Fibroblast of skin of left biceps (primary cell): ENCODE measurements around the gene BTN3A1.
"Not testable (repeated sequence)": the region's sequence is repeated elsewhere in the genome, so short reads cannot be mapped to it uniquely, and the experiment has no call there.

ENCODE experiments used
- DNase-seq, 2 experiments: peaks; one replicate each; pipeline ENCODE4 v3.0.0-alpha.2; 2013; ENCODE audit warnings: low read depth in 2 of 2

BTN3A1 gene

GRCh38 chr6:26401987-26402658, at the start of gene BTN3A1:
TSS of gene BTN3A1 (plus strand) at chr6:26402275. CDS start at chr6:26405564, 3,289 bp downstream.
- peak; percentile 33 to 38 for DNase-seq

DNA sequence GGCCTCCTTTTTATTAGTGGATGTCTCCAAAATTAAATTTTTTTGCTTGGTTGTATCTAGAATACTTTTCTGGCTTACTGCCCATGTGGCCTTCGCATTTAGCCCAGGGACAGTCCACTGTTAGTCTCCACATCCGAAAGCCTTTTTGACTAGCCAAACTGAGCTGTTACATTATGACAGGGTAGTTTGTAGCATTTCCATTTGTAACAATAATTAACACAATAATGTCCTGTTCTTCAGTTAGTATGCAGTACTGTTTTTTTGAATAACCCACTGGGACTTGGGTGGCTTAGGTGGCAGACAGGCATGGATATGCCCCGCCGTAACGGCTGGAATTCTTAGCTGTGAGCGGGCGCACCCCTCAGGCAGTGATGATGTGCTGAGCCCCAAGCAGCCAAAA, 49.8 kb upstream of the BTN3A1 start:
- DNase-seq = no peak

DNA sequence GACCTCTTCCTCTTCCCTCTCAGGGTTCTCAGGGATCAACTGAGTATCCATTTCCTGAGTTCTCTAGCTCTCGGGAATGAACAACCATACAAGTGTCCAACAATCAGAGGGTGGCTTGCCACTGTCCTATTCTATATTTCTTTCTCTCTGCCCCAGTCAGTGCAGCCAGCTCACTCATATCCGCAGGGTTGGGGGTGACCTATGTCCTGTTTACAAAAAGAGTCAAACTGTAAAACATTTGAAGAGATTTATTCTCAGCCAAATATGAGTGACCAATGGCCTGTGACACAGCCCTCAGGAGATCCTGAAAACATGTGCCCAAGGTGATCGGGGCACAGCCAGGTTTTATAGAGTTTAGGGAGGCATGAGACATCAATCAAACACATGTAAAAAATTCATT, 47.9 kb upstream of the BTN3A1 start:
- DNase-seq = no peak

DNA sequence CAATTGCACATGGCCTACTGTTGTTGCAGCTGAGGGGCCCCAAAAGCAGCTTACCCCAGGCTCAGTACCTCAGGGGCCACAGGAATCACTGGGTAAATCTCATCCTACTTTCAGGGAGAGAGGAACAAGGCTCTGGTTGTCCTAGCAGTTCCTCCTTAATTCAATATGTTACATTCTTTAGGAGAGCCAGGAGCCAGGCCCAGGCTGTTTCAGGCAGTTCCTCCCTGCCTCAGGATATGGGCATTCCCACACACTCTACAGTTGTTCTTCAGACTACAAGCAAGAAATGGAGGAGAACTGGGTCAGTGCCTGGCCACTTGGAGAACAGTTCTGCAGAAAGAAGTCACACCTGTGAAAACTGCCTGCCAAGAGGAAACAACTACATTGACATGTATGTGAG, 46.7 kb upstream of the BTN3A1 start:
- no peak for DNase-seq

DNA sequence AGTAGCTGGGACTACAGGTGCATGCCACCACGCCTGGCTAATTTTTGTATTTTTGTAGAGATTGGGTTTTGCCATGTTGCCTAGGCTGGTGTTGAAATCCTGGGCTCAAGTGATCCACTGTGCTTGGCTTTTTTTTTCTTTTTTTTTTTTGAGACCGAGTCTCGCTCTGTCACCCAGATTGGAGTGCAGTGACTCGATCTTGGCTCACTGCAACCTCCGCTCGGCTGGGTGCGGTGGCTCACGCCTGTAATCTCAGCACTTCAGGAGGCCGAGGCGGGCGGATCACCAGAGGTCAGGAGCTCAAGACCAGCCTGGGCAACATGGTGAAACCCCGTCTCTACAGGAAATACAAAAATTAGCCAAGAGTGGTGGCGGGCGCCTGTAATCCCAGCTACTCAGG, 44.5 kb upstream of the BTN3A1 start:
- DNase-seq = not testable (repeated sequence)

DNA sequence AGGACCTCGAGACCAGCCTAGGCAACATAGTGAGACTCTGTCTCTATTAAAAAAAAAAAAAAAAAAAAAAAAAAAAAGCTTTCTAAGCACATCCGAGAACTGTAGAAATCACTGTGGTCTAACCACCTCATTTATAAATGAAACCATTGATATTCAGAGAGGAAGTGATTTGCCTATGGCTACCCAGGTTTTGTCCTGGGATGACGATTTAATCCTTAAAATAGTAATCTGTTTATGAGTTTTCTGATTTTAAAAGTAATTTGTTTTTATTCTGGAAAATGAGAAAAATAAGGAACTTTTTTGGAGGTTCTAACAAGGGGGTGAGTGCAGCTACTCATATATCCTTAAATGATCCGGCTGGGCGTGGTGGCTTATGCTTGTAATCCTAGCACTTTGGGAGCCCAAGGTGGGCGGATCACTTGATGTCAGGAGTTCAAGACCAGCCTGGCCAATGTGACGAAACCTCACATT, 43.5 kb upstream of the BTN3A1 start:
- no peak for DNase-seq

- no peak for DNase-seq
Observed at GRCh38 chr6:26359765-26360164, 42.3 kb upstream of the BTN3A1 start.

DNA sequence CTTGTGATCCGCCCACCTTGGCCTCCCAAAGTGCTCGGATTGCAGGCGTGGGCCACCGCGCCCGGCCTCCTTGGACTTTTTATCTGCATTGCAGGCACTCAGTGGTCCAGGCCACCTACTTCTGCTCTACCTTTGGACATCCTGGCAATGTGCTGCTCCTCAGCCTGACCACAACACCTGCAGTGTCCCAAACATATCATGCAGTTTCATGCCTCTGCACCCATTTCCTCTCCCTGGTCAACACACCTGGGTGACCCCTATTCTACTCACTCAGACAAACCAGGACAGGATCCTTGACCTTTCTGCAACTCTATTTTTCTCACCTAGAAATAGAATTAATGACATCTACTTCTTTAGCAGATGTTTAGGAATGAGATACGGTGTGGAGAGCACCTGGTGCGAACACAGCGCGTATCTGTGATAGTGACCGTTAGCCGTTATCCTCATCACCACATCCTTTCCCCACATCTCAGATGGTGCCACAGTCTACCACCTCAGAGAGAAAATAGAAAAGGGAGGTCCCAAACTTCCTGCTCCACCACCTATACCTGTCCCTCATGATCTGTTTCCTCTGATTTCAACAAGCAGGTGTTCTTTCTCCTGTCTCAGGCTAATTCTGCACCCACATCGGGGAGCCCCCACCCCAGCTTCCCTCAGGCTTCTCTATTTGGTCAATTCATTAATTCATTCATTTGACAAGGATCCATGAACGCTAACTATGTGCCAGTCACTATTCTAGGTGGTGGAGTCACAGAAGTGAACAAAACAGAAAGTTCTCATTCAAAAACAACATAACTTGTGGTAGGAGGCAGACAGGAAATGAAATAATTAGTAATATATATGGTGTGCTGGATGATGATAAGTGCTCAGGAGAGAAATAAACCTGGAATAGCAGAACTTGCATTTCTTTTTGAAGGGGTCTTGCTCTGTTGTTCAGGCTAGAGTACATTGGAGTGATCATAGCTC, 41.3 kb upstream of the BTN3A1 start:
- no peak for DNase-seq

DNA sequence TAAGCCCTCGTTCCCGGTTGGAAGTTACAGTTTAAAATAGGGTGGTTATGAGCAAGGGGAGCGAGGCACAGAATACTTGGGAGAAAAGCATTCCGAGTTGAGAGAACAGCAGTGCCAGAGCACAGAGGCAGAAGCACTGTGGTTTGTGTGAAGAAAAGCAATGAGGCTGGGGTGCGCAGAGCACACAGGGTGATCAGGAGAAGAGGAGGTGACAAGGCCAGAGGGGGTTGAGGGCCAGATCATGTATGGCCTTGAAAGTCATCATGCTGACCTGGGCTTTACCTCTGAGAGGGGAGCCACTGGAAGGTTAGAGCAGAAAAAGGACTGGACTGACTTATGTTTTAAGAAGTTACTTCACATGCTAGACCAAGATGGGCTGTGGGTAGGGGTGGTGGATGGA, 40.5 kb upstream of the BTN3A1 start:
- no peak for DNase-seq

DNA sequence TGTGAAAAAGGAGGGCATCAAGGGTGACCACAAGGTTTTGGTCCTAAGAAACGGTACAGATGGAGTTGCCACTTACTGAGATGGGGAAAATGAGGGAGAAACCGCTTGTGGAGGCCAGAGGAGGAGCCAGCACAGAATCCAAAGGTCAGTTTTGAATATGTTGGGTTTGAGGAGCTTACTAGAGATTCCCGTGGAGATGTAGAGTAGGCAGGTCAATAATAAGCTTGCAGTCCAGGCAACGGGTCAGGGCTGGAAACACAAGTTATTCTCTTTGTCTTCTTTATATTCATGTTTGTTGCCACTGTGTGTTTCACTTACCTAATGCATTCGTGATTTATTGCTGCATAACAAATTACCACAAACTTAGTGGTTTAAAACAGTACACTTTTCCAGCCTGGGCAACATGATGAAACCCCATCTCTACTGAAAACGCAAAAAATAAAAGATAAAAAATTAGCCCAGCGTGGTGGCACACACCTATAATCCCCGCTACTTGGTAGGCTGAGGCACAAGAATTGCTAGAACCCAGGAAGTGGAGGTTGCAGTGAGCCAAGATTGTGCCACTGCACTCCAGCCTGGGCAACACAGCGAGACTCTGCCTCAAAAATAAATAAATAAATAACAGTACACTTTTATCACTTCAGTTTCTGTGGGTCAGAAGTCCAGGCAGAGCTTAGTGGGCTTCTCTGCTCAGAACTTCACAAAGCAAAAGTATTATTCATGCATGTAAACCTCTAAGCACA, 39.8 kb upstream of the BTN3A1 start:
- DNase-seq = no peak

- no peak for DNase-seq
Observed at GRCh38 chr6:26362836-26363220, 39.2 kb upstream of the BTN3A1 start.

- no peak for DNase-seq
Observed at GRCh38 chr6:26363882-26364701, 38.0 kb upstream of the BTN3A1 start.

- no peak for DNase-seq
Observed at GRCh38 chr6:26365633-26365995, 36.5 kb upstream of the BTN3A1 start.

DNA sequence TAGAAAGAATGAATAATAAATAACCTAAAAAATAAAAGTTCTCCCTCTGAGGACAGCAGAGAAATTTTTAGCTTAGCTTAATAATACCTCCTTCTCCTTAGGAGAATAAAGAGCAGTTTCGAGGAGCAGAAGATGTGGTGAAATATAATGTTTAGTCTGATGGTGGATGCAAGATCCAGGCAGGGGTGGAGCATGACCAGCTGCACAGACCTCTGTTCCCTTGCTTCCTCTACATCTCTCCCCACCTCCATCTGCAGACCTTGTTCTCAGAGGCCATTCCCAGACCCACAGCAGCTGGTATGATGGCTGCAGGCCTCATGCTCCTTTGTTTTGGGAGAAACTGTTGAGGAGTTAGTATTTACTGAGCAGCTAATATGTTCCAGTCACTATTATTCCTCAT, 35.6 kb upstream of the BTN3A1 start:
- no peak for DNase-seq

DNA sequence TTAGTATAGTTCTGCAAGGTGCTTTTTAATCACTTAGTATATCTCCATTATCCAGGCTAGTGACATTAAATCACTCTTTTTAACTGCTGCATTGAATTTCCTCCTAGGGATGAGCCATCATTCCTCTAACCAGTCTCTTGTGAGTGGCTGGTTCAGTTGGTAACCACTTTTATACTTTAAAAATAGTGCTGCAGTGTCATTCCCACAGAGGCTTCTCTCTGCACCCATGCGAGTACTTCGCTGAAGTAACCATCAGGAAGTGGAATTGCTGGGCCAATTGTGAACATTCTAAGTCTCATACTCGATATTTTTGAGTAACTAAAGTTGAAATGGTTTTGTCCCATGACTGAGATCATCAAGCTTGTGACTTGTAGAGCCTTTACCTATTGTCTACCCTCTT, 35.0 kb upstream of the BTN3A1 start:
- no peak for DNase-seq

DNA sequence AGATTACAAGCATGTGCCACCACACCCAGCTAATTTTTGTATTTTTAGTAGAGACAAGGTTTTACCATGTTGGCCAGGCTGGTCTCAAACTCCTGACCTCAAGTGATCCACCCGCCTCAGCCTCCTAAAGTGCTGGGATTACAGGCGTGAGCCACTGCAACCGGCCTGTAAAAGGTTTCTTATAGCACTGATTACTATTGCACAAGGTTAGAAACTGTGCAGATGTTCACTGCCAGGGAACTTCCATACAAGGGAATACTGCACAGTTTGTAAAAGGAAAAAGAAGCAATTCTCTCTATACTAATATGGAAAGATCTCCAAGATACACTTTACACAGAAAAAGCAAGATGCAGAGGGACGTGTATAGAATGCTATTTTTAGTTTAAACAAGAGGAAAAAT, 30.3 kb upstream of the BTN3A1 start:
- DNase-seq = not testable (repeated sequence)

GRCh38 chr6:26372308-26373144, 29.5 kb upstream of the BTN3A1 start:
- no peak for DNase-seq

GRCh38 chr6:26375270-26375669, 26.8 kb upstream of the BTN3A1 start:
- no peak for DNase-seq

DNA sequence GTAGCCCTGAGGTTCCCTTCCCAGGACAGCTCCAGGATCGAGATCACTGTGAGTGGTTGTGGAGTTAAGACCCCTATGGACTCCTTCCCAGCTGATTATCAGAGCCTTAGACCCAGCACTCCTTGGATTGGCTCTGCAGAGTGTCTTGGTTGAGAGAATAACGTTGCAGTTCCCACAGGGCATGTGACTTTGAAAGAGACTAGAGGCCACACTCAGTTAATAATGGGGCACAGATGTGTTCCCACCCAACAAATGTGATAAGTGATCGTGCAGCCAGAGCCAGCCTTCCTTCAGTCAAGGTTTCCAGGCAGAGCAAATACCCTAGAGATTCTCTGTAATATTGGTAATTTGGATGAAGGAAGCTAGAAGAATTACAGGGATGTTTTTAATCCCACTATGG, 24.4 kb upstream of the BTN3A1 start:
- DNase-seq = no peak

- not testable (repeated sequence) for DNase-seq
Observed at GRCh38 chr6:26378143-26378542, 23.9 kb upstream of the BTN3A1 start.

GRCh38 chr6:26379292-26379691, 22.8 kb upstream of the BTN3A1 start:
- no peak for DNase-seq
